OCI-LY7 (cell line): ENCODE measurements around the gene KCNJ9. TPM values are rescaled to one million over a fixed set of nuclear protein-coding genes. Genes with fewer than 3 reads are reported as not detected.

Source experiments
- BruUV-seq: library from RNA; stranded (reverse); fragments of 400-500 nt; replicated peaks from 2 replicates; lab custom pipeline; 2021; lab: Mats Ljungman, UMichigan
- CTCF ChIA-PET: fragments of 300-600 bp; sonication (Branson Sonifier 250); formaldehyde crosslinking; loops from one replicate; lab custom pipeline; 2022; ENCODE audit warnings: antibody characterized with exemption; ENCODE audit not compliant: unreplicated experiment; lab: Charles Lee
- POLR2A ChIA-PET: fragments of 300-600 bp; sonication (Branson Sonifier 250); formaldehyde crosslinking; loops from one replicate; lab custom pipeline; 2022; ENCODE audit warnings: antibody characterized with exemption; lab: Charles Lee
- DNase-seq: peaks from one replicate; pipeline ENCODE4 v3.0.0-alpha.2; 2015; ENCODE audit warnings: low spot score
- H2AFZ ChIP-seq: fragments of 200-600 bp; sonication (generic), shearing (Covaris generic); 2 replicates; pipeline ENCODE4 v1.6.1; 2014; ENCODE audit warnings: mild to moderate bottlenecking, antibody characterized with exemption, low read length, moderate library complexity
- H3K27ac ChIP-seq: fragments of 200-600 bp; sonication (generic); 2 replicates; pipeline ENCODE4 v1.5.1; 2014; ENCODE audit warnings: mixed run types, low read depth, mild to moderate bottlenecking, moderate library complexity, low read length, inconsistent platforms; ENCODE audit not compliant: poor library complexity, severe bottlenecking
- H3K36me3 ChIP-seq: fragments of 200-600 bp; sonication (generic); 2 replicates; pipeline ENCODE4 v1.6.1; 2014; ENCODE audit warnings: mild to moderate bottlenecking, antibody characterized with exemption, low read length, moderate library complexity, mixed read lengths; ENCODE audit not compliant: insufficient read depth
- H3K4me1 ChIP-seq: fragments of 200-600 bp; sonication (generic); 2 replicates; pipeline ENCODE4 v1.5.1; 2014; ENCODE audit warnings: mild to moderate bottlenecking, low read length; ENCODE audit not compliant: insufficient read depth, poor library complexity, severe bottlenecking
- H3K4me2 ChIP-seq: fragments of 200-600 bp; sonication (generic); 2 replicates; pipeline ENCODE4 v1.6.1; 2014; ENCODE audit warnings: mild to moderate bottlenecking, low read length
- H3K4me3 ChIP-seq: fragments of 200-600 bp; sonication (generic); 2 replicates; pipeline ENCODE4 v1.5.1; 2014; ENCODE audit warnings: mild to moderate bottlenecking, low read depth, low read length; ENCODE audit not compliant: poor library complexity, severe bottlenecking
- H3K79me2 ChIP-seq: fragments of 200-600 bp; sonication (generic); 2 replicates; pipeline ENCODE4 v1.6.1; 2016; ENCODE audit warnings: low read depth, mild to moderate bottlenecking, low read length, moderate library complexity, mixed read lengths; ENCODE audit not compliant: insufficient read depth
- H3K9me2 ChIP-seq: fragments of 200-600 bp; sonication (generic); 2 replicates; pipeline ENCODE4 v1.6.1; 2016; ENCODE audit warnings: mild to moderate bottlenecking, low read length, mixed read lengths; ENCODE audit not compliant: insufficient read depth
- H3K9me3 ChIP-seq: fragments of 200-600 bp; sonication (generic); 2 replicates; pipeline ENCODE4 v1.6.1; 2014; ENCODE audit warnings: mild to moderate bottlenecking, mixed run types, low read length, mixed read lengths
- H4K20me1 ChIP-seq: fragments of 200-600 bp; sonication (generic); 2 replicates; pipeline ENCODE4 v1.6.1; 2014; ENCODE audit warnings: mild to moderate bottlenecking, antibody characterized with exemption, low read length, moderate library complexity, mixed read lengths; ENCODE audit not compliant: insufficient read depth
- EZH2phosphoT487 ChIP-seq: fragments of 200-600 bp; sonication (generic); IDR thresholded peaks from 2 replicates; pipeline ENCODE4 v1.6.1; 2018; ENCODE audit warnings: low read depth, borderline replicate concordance, mild to moderate bottlenecking, mixed run types, antibody characterized with exemption, low read length, moderate library complexity, mixed read lengths
- intact Hi-C: fragments of 100-400 bp; cut with micrococcal nuclease; formaldehyde crosslinking; loops from one replicate; pipeline ENCODE4 v1.10.0; 2022; ENCODE audit not compliant: unreplicated experiment
- total RNA-seq, 2 experiments: library from RNA; depleted of rRNA in 1 of 2; stranded (reverse); fragments of >200 nt in 1 of 2; shearing (Covaris generic) in 1 of 2; gene quantifications; 2 replicates each; pipeline ENCODE4 v1.2.3, GENCODE V29; 2014 to 2022
- TF ChIP-seq, protein P1 (sequence below): fragments of 200-600 bp; sonication (generic); conservative IDR thresholded peaks from 2 replicates; pipeline ENCODE4 v1.5.1; 2014; ENCODE audit warnings: mild to moderate bottlenecking, antibody characterized with exemption, low read length, moderate library complexity, mixed read lengths

Gene KCNJ9
- total RNA-seq, 2 experiments from 2014 or later, result not detected

DNA sequence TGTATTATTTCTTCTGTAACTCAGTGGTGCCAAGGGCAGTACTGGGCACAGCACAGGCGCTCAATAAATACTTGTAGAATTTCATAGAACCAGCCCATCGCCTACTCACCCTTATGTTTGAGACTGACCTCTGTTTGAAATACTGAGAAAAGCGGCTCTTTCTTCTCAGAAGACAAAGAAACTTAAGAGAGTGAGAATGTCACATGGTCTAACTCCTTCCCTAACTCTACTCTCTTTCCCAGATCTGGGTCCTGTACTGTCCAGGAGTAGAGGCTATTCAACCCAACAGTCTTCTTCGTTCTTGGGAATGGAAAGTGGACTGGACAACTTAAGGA lies 12.9 kb downstream of the KCNJ9 start:
- no peak for DNase-seq
- H3K9me3 ChIP-seq, result no peaks in the 10 kb centered on the region
- peaks cover 8% of the 10 kb centered on the region; the same call in 1 of the 2 replicates for H3K79me2 ChIP-seq
- H2AFZ ChIP-seq, result no peak overlapping the region
- H3K4me2 ChIP-seq, result no peak overlapping the region
- H3K36me3 ChIP-seq, result peaks cover 23% of the 10 kb centered on the region; the same call in 1 of the 2 replicates
- H4K20me1 ChIP-seq, result no peaks in the 10 kb centered on the region
- no peak overlapping the region for H3K27ac ChIP-seq
- BruUV-seq, result no TSS peak
- no peaks in the 10 kb centered on the region for H3K9me2 ChIP-seq
- TF ChIP-seq EZH2phosphoT487, result no peak
- TF ChIP-seq, protein P1, sequence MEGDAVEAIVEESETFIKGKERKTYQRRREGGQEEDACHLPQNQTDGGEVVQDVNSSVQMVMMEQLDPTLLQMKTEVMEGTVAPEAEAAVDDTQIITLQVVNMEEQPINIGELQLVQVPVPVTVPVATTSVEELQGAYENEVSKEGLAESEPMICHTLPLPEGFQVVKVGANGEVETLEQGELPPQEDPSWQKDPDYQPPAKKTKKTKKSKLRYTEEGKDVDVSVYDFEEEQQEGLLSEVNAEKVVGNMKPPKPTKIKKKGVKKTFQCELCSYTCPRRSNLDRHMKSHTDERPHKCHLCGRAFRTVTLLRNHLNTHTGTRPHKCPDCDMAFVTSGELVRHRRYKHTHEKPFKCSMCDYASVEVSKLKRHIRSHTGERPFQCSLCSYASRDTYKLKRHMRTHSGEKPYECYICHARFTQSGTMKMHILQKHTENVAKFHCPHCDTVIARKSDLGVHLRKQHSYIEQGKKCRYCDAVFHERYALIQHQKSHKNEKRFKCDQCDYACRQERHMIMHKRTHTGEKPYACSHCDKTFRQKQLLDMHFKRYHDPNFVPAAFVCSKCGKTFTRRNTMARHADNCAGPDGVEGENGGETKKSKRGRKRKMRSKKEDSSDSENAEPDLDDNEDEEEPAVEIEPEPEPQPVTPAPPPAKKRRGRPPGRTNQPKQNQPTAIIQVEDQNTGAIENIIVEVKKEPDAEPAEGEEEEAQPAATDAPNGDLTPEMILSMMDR, result no peak
- intact Hi-C loops, result no loop called here
- H3K4me3 ChIP-seq, result no peak overlapping the region
- CTCF ChIA-PET, result no interaction called here
- POLR2A ChIA-PET, result interaction anchor here (0.7 kb wide), 1 partner anchor 8 kb away, joined by 6 read pairs; no protein-coding TSS in a partner anchor
- peaks cover 25% of the 10 kb centered on the region for H3K4me1 ChIP-seq

DNA sequence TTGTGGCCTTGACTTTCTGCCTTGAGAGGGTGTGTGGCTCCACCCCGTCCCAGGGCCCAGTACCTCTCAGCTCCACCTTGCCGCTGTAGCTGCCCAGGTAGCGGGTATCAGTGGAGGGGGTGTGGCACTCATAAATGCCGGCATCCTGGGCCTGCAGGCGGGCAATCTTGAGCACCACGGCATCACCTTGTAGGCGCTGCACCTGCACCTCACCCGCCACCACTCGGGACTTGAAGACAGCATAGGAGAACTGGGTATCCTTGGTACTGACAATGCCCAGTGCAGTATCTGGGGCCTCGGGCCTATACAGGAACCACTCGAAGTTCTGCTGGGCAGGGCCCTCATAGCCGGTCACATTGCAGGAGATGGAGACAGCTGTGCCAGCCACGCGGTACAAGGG lies 13.5 kb downstream of the KCNJ9 start:
- Histone ChIP-seq H3K36me3 (peaks cover 23% of the 10 kb centered on the region; the same call in 1 of the 2 replicates), H3K4me2 (no peak overlapping the region), H3K9me2 (no peaks in the 10 kb centered on the region), H3K9me3 (no peaks in the 10 kb centered on the region), H3K79me2 (peaks cover 8% of the 10 kb centered on the region; the same call in 1 of the 2 replicates), H3K4me1 (peaks cover 30% of the 10 kb centered on the region), H3K4me3 (no peak overlapping the region), H3K27ac (no peak overlapping the region), H4K20me1 (no peaks in the 10 kb centered on the region), H2AFZ (no peak overlapping the region)
- ChIA-PET POLR2A (no interaction called here), CTCF (no interaction called here)
- TF ChIP-seq, protein P1, result no peak
- TF ChIP-seq EZH2phosphoT487, result no peak
- intact Hi-C loops, result no loop called here
- no peak for DNase-seq
- no TSS peak for BruUV-seq

DNA sequence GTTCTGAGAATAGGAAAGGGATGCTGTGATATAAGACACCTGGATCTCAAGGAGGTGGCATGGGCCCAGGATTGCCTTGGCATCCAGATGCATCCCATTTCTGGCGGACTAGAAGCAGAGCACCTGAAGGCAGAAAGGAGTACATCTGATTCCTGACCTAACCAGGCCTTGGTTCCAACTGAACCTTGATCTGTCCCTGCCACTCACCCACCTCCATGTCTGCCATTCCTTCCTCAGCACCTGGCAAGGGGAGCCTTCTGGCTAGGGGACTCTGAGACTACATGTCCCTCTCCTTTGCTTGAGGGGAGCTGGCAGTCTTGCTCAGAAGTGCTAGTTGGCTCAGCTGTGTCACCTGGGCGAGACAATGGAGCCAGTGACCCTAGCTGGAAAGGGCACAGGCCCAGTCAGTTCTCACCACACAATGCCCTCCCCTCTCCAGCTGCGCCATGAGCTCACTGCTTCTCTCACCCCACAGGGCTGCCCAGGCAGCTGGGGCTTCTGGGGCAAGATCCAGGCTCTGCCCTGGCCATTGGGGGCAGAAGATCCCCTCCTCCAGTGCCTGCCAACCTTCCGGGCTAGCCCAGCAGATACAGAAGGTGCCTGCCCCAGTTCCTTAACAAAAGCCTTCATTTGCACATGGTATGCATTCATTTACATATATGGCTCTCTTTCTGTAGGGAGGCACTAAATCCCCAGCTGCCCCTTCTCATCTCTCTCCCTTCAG lies 14.2 kb downstream of the KCNJ9 start:
- no peak for TF ChIP-seq EZH2phosphoT487
- TF ChIP-seq, protein P1, result no peak
- Histone ChIP-seq H3K9me2 (no peaks in the 10 kb centered on the region), H3K4me1 (peaks cover 34% of the 10 kb centered on the region), H3K4me3 (no peak overlapping the region), H3K9me3 (no peaks in the 10 kb centered on the region), H3K27ac (no peak overlapping the region), H3K4me2 (peak overlapping the region; percentile 90), H4K20me1 (no peaks in the 10 kb centered on the region), H3K36me3 (peaks cover 23% of the 10 kb centered on the region; the same call in 1 of the 2 replicates), H2AFZ (no peak overlapping the region), H3K79me2 (peaks cover 8% of the 10 kb centered on the region; the same call in 1 of the 2 replicates)
- ChIA-PET CTCF (interaction anchor here (1.1 kb wide), 1 partner anchor 157 kb away, joined by 3 read pairs; no protein-coding TSS in a partner anchor), POLR2A (interaction anchor here (0.6 to 0.9 kb wide), 2 partner anchors 267 to 393 kb away, joined by 3 to 4 read pairs; no protein-coding TSS in a partner anchor)
- no TSS peak for BruUV-seq
- intact Hi-C loops, result no loop called here
- DNase-seq, result no peak
